Measurements from ENCODE around the gene FARS2.
A peak's percentile ranks its signal among the peaks of the same experiment; 100 is the strongest.

The FARS2 gene

GRCh38 chr6:5466281-5467136 is 205.2 kb downstream of the FARS2 start:
- 89% methylated on average over 4 of the region's 5 CpGs for WGBS (ENCODE audit: insufficient coverage)
- H3K4me3 ChIP-seq (ENCODE audit: control insufficient read depth in 1 of 7, extremely low read depth in 1 of 7, insufficient read depth in 4 of 7, low read depth in 2 of 7, low read length in 6 of 7), result no peak overlapping the region
- no peaks in the 10 kb centered on the region for H3K36me3 ChIP-seq (ENCODE audit: control insufficient read depth in 4 of 4, insufficient read depth in 4 of 4, low read length in 3 of 4)
- H3K9me3 ChIP-seq (ENCODE audit: control extremely low read depth in 1 of 5, control insufficient read depth in 4 of 5, insufficient read depth in 2 of 5, low read depth in 1 of 5, low read length in 4 of 5), result no peaks in the 10 kb centered on the region
- peaks cover 0 to 2% (median 0%) of the 10 kb centered on the region in 4 experiments for H3K4me1 ChIP-seq (ENCODE audit: control extremely low read depth in 1 of 4, control insufficient read depth in 4 of 4, insufficient read depth in 4 of 4, low read length in 3 of 4)
- H3K27me3 ChIP-seq (replicated peaks in 2 of 5; ENCODE audit: control insufficient read depth in 4 of 5, insufficient read depth in 5 of 5, low read length in 4 of 5), result no peaks in the 10 kb centered on the region
- POLR2A ChIA-PET, result no interaction called here
- CTCF ChIA-PET, result no interaction called here
- DNase-seq, result peak in 2 of 3 donors; percentile 9 to 28
- no peak overlapping the region for H3K27ac ChIP-seq (ENCODE audit: insufficient read depth in 1 of 2, low read depth in 1 of 2, low read length in 2 of 2, poor library complexity in 1 of 2, severe bottlenecking in 2 of 2)

GRCh38 chr6:5468586-5468985 is 207.3 kb downstream of the FARS2 start:
- Histone ChIP-seq H3K4me3 (ENCODE audit: control insufficient read depth in 1 of 7, extremely low read depth in 1 of 7, insufficient read depth in 4 of 7, low read depth in 2 of 7, low read length in 6 of 7) (no peak overlapping the region), H3K27me3 (replicated peaks in 2 of 5; ENCODE audit: control insufficient read depth in 4 of 5, insufficient read depth in 5 of 5, low read length in 4 of 5) (no peaks in the 10 kb centered on the region), H3K9me3 (ENCODE audit: control extremely low read depth in 1 of 5, control insufficient read depth in 4 of 5, insufficient read depth in 2 of 5, low read depth in 1 of 5, low read length in 4 of 5) (no peaks in the 10 kb centered on the region), H3K36me3 (ENCODE audit: control insufficient read depth in 4 of 4, insufficient read depth in 4 of 4, low read length in 3 of 4) (no peaks in the 10 kb centered on the region), H3K4me1 (ENCODE audit: control extremely low read depth in 1 of 4, control insufficient read depth in 4 of 4, insufficient read depth in 4 of 4, low read length in 3 of 4) (peaks cover 0 to 2% (median 0%) of the 10 kb centered on the region in 4 experiments), H3K27ac (ENCODE audit: insufficient read depth in 1 of 2, low read depth in 1 of 2, low read length in 2 of 2, poor library complexity in 1 of 2, severe bottlenecking in 2 of 2) (no peak overlapping the region)
- CTCF ChIA-PET, result interaction anchor here (1.0 to 1.5 kb wide), 2 partner anchors 8 to 196 kb away, joined by 3 to 7 read pairs; no protein-coding TSS in a partner anchor
- 100% methylated on average over 1 of the region's 4 CpGs for WGBS (ENCODE audit: insufficient coverage)
- DNase-seq, result no peak
- POLR2A ChIA-PET, result no interaction called here

- WGBS (ENCODE audit: insufficient coverage), result 93% methylated on average over 12 of the region's 14 CpGs
- ChIA-PET CTCF (interaction anchor here (1.0 to 1.5 kb wide), 2 partner anchors 8 to 195 kb away, joined by 3 to 7 read pairs; no protein-coding TSS in a partner anchor), POLR2A (no interaction called here)
- no peak for DNase-seq
- Histone ChIP-seq H3K27me3 (replicated peaks in 2 of 5; ENCODE audit: control insufficient read depth in 4 of 5, insufficient read depth in 5 of 5, low read length in 4 of 5) (no peaks in the 10 kb centered on the region), H3K9me3 (ENCODE audit: control extremely low read depth in 1 of 5, control insufficient read depth in 4 of 5, insufficient read depth in 2 of 5, low read depth in 1 of 5, low read length in 4 of 5) (no peaks in the 10 kb centered on the region), H3K36me3 (ENCODE audit: control insufficient read depth in 4 of 4, insufficient read depth in 4 of 4, low read length in 3 of 4) (no peaks in the 10 kb centered on the region), H3K4me1 (ENCODE audit: control extremely low read depth in 1 of 4, control insufficient read depth in 4 of 4, insufficient read depth in 4 of 4, low read length in 3 of 4) (peaks cover 0 to 2% (median 0%) of the 10 kb centered on the region in 4 experiments), H3K4me3 (ENCODE audit: control insufficient read depth in 1 of 7, extremely low read depth in 1 of 7, insufficient read depth in 4 of 7, low read depth in 2 of 7, low read length in 6 of 7) (no peak overlapping the region), H3K27ac (ENCODE audit: insufficient read depth in 1 of 2, low read depth in 1 of 2, low read length in 2 of 2, poor library complexity in 1 of 2, severe bottlenecking in 2 of 2) (no peak overlapping the region)
These were observed 208.0 kb downstream of the FARS2 start for GRCh38 chr6:5469101-5469846.

GRCh38 chr6:5471044-5471443 is 209.7 kb downstream of the FARS2 start:
- no peaks in the 10 kb centered on the region for H3K9me3 ChIP-seq (ENCODE audit: control extremely low read depth in 1 of 5, control insufficient read depth in 4 of 5, insufficient read depth in 2 of 5, low read depth in 1 of 5, low read length in 4 of 5)
- ChIA-PET POLR2A (no interaction called here), CTCF (interaction anchor here (0.6 to 1.9 kb wide), 21 partner anchors 11 to 1085 kb away, joined by 3 to 22 read pairs (median 4); partner anchors contain the start of gene NRN1)
- H3K4me1 ChIP-seq (ENCODE audit: control extremely low read depth in 1 of 4, control insufficient read depth in 4 of 4, insufficient read depth in 4 of 4, low read length in 3 of 4), result peaks cover 0 to 2% (median 0%) of the 10 kb centered on the region in 4 experiments
- no peaks in the 10 kb centered on the region for H3K27me3 ChIP-seq (replicated peaks in 2 of 5; ENCODE audit: control insufficient read depth in 4 of 5, insufficient read depth in 5 of 5, low read length in 4 of 5)
- no peak overlapping the region for H3K4me3 ChIP-seq (ENCODE audit: control insufficient read depth in 1 of 7, extremely low read depth in 1 of 7, insufficient read depth in 4 of 7, low read depth in 2 of 7, low read length in 6 of 7)
- no peaks in the 10 kb centered on the region for H3K36me3 ChIP-seq (ENCODE audit: control insufficient read depth in 4 of 4, insufficient read depth in 4 of 4, low read length in 3 of 4)
- no peak overlapping the region for H3K27ac ChIP-seq (ENCODE audit: insufficient read depth in 1 of 2, low read depth in 1 of 2, low read length in 2 of 2, poor library complexity in 1 of 2, severe bottlenecking in 2 of 2)
- peak; percentile 50 to 75 (median 71) for DNase-seq
- 4% methylated on average over 7 of the region's 8 CpGs for WGBS (ENCODE audit: insufficient coverage)

- peaks cover 0 to 2% (median 0%) of the 10 kb centered on the region in 4 experiments for H3K4me1 ChIP-seq (ENCODE audit: control extremely low read depth in 1 of 4, control insufficient read depth in 4 of 4, insufficient read depth in 4 of 4, low read length in 3 of 4)
- no peak overlapping the region for H3K4me3 ChIP-seq (ENCODE audit: control insufficient read depth in 1 of 7, extremely low read depth in 1 of 7, insufficient read depth in 4 of 7, low read depth in 2 of 7, low read length in 6 of 7)
- no peaks in the 10 kb centered on the region for H3K9me3 ChIP-seq (ENCODE audit: control extremely low read depth in 1 of 5, control insufficient read depth in 4 of 5, insufficient read depth in 2 of 5, low read depth in 1 of 5, low read length in 4 of 5)
- CTCF ChIA-PET, result interaction anchor here (0.6 to 1.9 kb wide), 20 partner anchors 10 to 1085 kb away, joined by 3 to 22 read pairs (median 4); partner anchors contain the start of gene NRN1
- no peaks in the 10 kb centered on the region for H3K27me3 ChIP-seq (replicated peaks in 2 of 5; ENCODE audit: control insufficient read depth in 4 of 5, insufficient read depth in 5 of 5, low read length in 4 of 5)
- POLR2A ChIA-PET, result no interaction called here
- 92% methylated on average over 10 of the region's 12 CpGs for WGBS (ENCODE audit: insufficient coverage)
- peak in 1 of 3 donors; percentile 13 for DNase-seq
- H3K36me3 ChIP-seq (ENCODE audit: control insufficient read depth in 4 of 4, insufficient read depth in 4 of 4, low read length in 3 of 4), result no peaks in the 10 kb centered on the region
- H3K27ac ChIP-seq (ENCODE audit: insufficient read depth in 1 of 2, low read depth in 1 of 2, low read length in 2 of 2, poor library complexity in 1 of 2, severe bottlenecking in 2 of 2), result no peak overlapping the region
These were observed 210.5 kb downstream of the FARS2 start for GRCh38 chr6:5471637-5472398.

GRCh38 chr6:5472571-5472970 is 211.3 kb downstream of the FARS2 start:
- Histone ChIP-seq H3K36me3 (ENCODE audit: control insufficient read depth in 4 of 4, insufficient read depth in 4 of 4, low read length in 3 of 4) (no peaks in the 10 kb centered on the region), H3K4me3 (ENCODE audit: control insufficient read depth in 1 of 7, extremely low read depth in 1 of 7, insufficient read depth in 4 of 7, low read depth in 2 of 7, low read length in 6 of 7) (no peak overlapping the region), H3K4me1 (ENCODE audit: control extremely low read depth in 1 of 4, control insufficient read depth in 4 of 4, insufficient read depth in 4 of 4, low read length in 3 of 4) (peaks cover 0 to 2% (median 0%) of the 10 kb centered on the region in 4 experiments), H3K27ac (ENCODE audit: insufficient read depth in 1 of 2, low read depth in 1 of 2, low read length in 2 of 2, poor library complexity in 1 of 2, severe bottlenecking in 2 of 2) (no peak overlapping the region), H3K27me3 (replicated peaks in 2 of 5; ENCODE audit: control insufficient read depth in 4 of 5, insufficient read depth in 5 of 5, low read length in 4 of 5) (no peaks in the 10 kb centered on the region), H3K9me3 (ENCODE audit: control extremely low read depth in 1 of 5, control insufficient read depth in 4 of 5, insufficient read depth in 2 of 5, low read depth in 1 of 5, low read length in 4 of 5) (no peaks in the 10 kb centered on the region)
- CTCF ChIA-PET, result no interaction called here
- DNase-seq, result no peak
- WGBS (ENCODE audit: insufficient coverage), result no CpG with 5 or more reads among the region's 2 CpGs
- POLR2A ChIA-PET, result no interaction called here
